CD4-positive, alpha-beta T cell treated with Interleukin-15 for 4 hours (primary cell): ENCODE data around the gene TTLL7.
A peak's percentile ranks its signal among the peaks of the same experiment; 100 is the strongest.
"Not testable (repeated sequence)": the region's sequence is repeated elsewhere in the genome, so short reads cannot be mapped to it uniquely, and the experiment has no call there.

Source experiments
- DNase-seq: peaks from one replicate; pipeline ENCODE4 v3.0.0-alpha.2; 2020; ENCODE audit warnings: low spot score

TTLL7 gene

GRCh38 chr1:83995649-83996048 is 3.3 kb downstream of the TTLL7 start:
- DNase-seq: no peak

GRCh38 chr1:83994111-83994510 is 4.8 kb downstream of the TTLL7 start:
- DNase-seq: no peak

- DNase-seq: no peak
Observed at GRCh38 chr1:83990734-83991133, 8.2 kb downstream of the TTLL7 start.

- DNase-seq: no peak
Observed at GRCh38 chr1:83985048-83985447, 13.9 kb downstream of the TTLL7 start.

GRCh38 chr1:83983918-83984317 is 15.0 kb downstream of the TTLL7 start:
- DNase-seq: not testable (repeated sequence)

- DNase-seq: no peak
Observed at GRCh38 chr1:83978056-83978455, 20.9 kb downstream of the TTLL7 start.

- DNase-seq: no peak
Observed at GRCh38 chr1:83976920-83977319, 22.0 kb downstream of the TTLL7 start.

- no peak for DNase-seq
Observed at GRCh38 chr1:83970802-83971201, 28.1 kb downstream of the TTLL7 start.

GRCh38 chr1:83970114-83970513 is 28.8 kb downstream of the TTLL7 start:
- no peak for DNase-seq

- DNase-seq: no peak
Observed at GRCh38 chr1:83967336-83967735, 31.6 kb downstream of the TTLL7 start.

GRCh38 chr1:83964153-83964552 is 34.8 kb downstream of the TTLL7 start:
- DNase-seq: no peak

- DNase-seq: no peak
Observed at GRCh38 chr1:83961571-83962295, 37.2 kb downstream of the TTLL7 start.

- DNase-seq: no peak
Observed at GRCh38 chr1:83960669-83961277, 38.2 kb downstream of the TTLL7 start.

- no peak for DNase-seq
Observed at GRCh38 chr1:83959824-83960498, 39.0 kb downstream of the TTLL7 start.

- DNase-seq: no peak
Observed at GRCh38 chr1:83958704-83959103, 40.2 kb downstream of the TTLL7 start.

GRCh38 chr1:83954166-83954823 is 44.6 kb downstream of the TTLL7 start:
- DNase-seq: no peak

GRCh38 chr1:83950106-83950661 is 48.7 kb downstream of the TTLL7 start:
- no peak for DNase-seq

- DNase-seq: no peak
Observed at GRCh38 chr1:83942914-83943313, 56.0 kb downstream of the TTLL7 start.

- DNase-seq: no peak
Observed at GRCh38 chr1:83934550-83934949, 64.4 kb downstream of the TTLL7 start.

- DNase-seq: no peak
Observed at GRCh38 chr1:83932693-83933092, 66.2 kb downstream of the TTLL7 start.

GRCh38 chr1:83932281-83932680 is 66.7 kb downstream of the TTLL7 start:
- no peak for DNase-seq

- peak; percentile 62 for DNase-seq
Observed at GRCh38 chr1:83931658-83932253, 67.2 kb downstream of the TTLL7 start.
